Chondrocyte (in vitro differentiated cells): ENCODE data around the gene SIRT7. TPM values are rescaled to one million over a fixed set of nuclear protein-coding genes. Genes with fewer than 3 reads are reported as not detected.
A peak's percentile ranks its signal among the peaks of the same experiment; 100 is the strongest.

ENCODE experiments used
- DNase-seq: peaks from one replicate; pipeline ENCODE4 v3.0.0; 2021; ENCODE audit warnings: mixed read lengths, low spot score
- H3K27ac Mint-ChIP-seq: one replicate; pipeline ENCODE4 v1.8.0; 2021; ENCODE audit warnings: mild to moderate bottlenecking, moderate library complexity, mixed read lengths; ENCODE audit not compliant: unreplicated experiment
- H3K27me3 Mint-ChIP-seq: 2 replicates; pipeline ENCODE4 v1.8.0; 2021; ENCODE audit warnings: low read depth, mixed read lengths
- H3K36me3 Mint-ChIP-seq: 2 replicates; pipeline ENCODE4 v1.8.0; 2021; ENCODE audit warnings: low read depth, mixed read lengths
- H3K4me1 Mint-ChIP-seq: 2 replicates; pipeline ENCODE4 v1.8.0; 2021; ENCODE audit warnings: low read depth, mild to moderate bottlenecking, mixed read lengths
- H3K4me3 Mint-ChIP-seq: one replicate; pipeline ENCODE4 v1.8.0; 2021; ENCODE audit warnings: mild to moderate bottlenecking, moderate library complexity, mixed read lengths; ENCODE audit not compliant: unreplicated experiment
- H3K9me3 Mint-ChIP-seq: 2 replicates; pipeline ENCODE4 v1.8.0; 2021; ENCODE audit warnings: low read depth, mixed read lengths
- CTCF ChIP-seq: fragments of 200-600 bp; sonication (generic); IDR thresholded peaks from 2 replicates; pipeline ENCODE4 v1.5.0; 2021; ENCODE audit warnings: antibody characterized with exemption, mild to moderate bottlenecking, moderate library complexity
- total RNA-seq: library from RNA; stranded (reverse); gene quantifications from 3 replicates; pipeline ENCODE4 v1.2.1, GENCODE V29; 2021

Gene SIRT7
- total RNA-seq, 1 donor from 2014 or later, result 15.8 TPM

- Mint-ChIP-seq H3K4me3 (peak overlapping the region; percentile 83), H3K27me3 (no peaks in the 10 kb centered on the region), H3K9me3 (no peaks in the 10 kb centered on the region), H3K27ac (peak overlapping the region; percentile 99), H3K36me3 (peaks cover 6% of the 10 kb centered on the region), H3K4me1 (peaks cover 43% of the 10 kb centered on the region)
- no peak for TF ChIP-seq CTCF
- no peak for DNase-seq
Measured at GRCh38 chr17:81925860-81926450, 8.0 kb upstream of the SIRT7 start.

- no peak for TF ChIP-seq CTCF
- Mint-ChIP-seq H3K4me3 (no peak overlapping the region), H3K9me3 (no peaks in the 10 kb centered on the region), H3K27me3 (no peaks in the 10 kb centered on the region), H3K36me3 (peaks cover 6% of the 10 kb centered on the region), H3K27ac (peak overlapping the region; percentile 99), H3K4me1 (peaks cover 45% of the 10 kb centered on the region)
- no peak for DNase-seq
Measured at GRCh38 chr17:81924557-81925532, 6.9 kb upstream of the SIRT7 start.

- Mint-ChIP-seq H3K36me3 (peaks cover 8% of the 10 kb centered on the region), H3K4me1 (peaks cover 41% of the 10 kb centered on the region), H3K27ac (peak overlapping the region; percentile 93), H3K27me3 (no peaks in the 10 kb centered on the region), H3K4me3 (peak overlapping the region; percentile 69), H3K9me3 (no peaks in the 10 kb centered on the region)
- peak; percentile 19 for TF ChIP-seq CTCF
- no peak for DNase-seq
Measured at GRCh38 chr17:81923302-81924260, 5.6 kb upstream of the SIRT7 start.

- Mint-ChIP-seq H3K27ac (peak overlapping the region; percentile 49), H3K4me3 (no peak overlapping the region)
Measured at GRCh38 chr17:81922566-81923301, 4.8 kb upstream of the SIRT7 start.

More at GRCh38 chr17:81922566-81923301, 4.8 kb upstream of the SIRT7 start:
- Mint-ChIP-seq H3K4me1 (peaks cover 46% of the 10 kb centered on the region), H3K36me3 (peaks cover 8% of the 10 kb centered on the region), H3K27me3 (no peaks in the 10 kb centered on the region), H3K9me3 (no peaks in the 10 kb centered on the region)
- no peak for DNase-seq
- no peak for TF ChIP-seq CTCF
